SK-N-SH (cell line): ENCODE data around the gene LONP2. TPM values are rescaled to one million over a fixed set of nuclear protein-coding genes. Genes with fewer than 3 reads are reported as not detected.

ENCODE experiments used
- CTCF ChIA-PET: fragments of 300-600, 350-600 bp; formaldehyde crosslinking; extraction: SDS; loops from one replicate; lab custom pipeline; 2021; lab: Yijun Ruan, JAX
- POLR2A ChIA-PET: fragments of 350-600 bp; sonication (Branson Sonifier 250); formaldehyde crosslinking; extraction: SDS; loops from one replicate; lab custom pipeline; 2020; ENCODE audit warnings: antibody characterized with exemption, inconsistent platforms; lab: Yijun Ruan, JAX
- DNase-seq: peaks from one replicate; pipeline ENCODE4 v3.0.0; 2012
- H2AFZ ChIP-seq: fragments of 200-600 bp; sonication (generic); 2 replicates; pipeline ENCODE4 v1.8.1; 2016; ENCODE audit warnings: antibody characterized with exemption, mild to moderate bottlenecking, low read depth
- H3F3A ChIP-seq: fragments of 200-600 bp; sonication (generic); replicated peaks from 2 replicates; pipeline ENCODE3; 2016; ENCODE audit warnings: antibody characterized with exemption, mild to moderate bottlenecking; ENCODE audit not compliant: insufficient read depth
- H3K27ac ChIP-seq, 2 experiments: fragments of 200-500 bp in 1 of 2; fragments of 200-600 bp in 1 of 2; sonication (Bioruptor generic) in 1 of 2; sonication (generic), shearing (Covaris generic) in 1 of 2; 2 replicates each; pipeline versions ENCODE4 v1.5.1 to v1.6.1; 2014 to 2016; ENCODE audit warnings: low read depth in 2 of 2, inconsistent platforms in 1 of 2, low read length in 1 of 2, mild to moderate bottlenecking in 1 of 2, mixed read lengths in 1 of 2
- H3K27me3 ChIP-seq: fragments of 200-600 bp; sonication (generic), shearing (Covaris generic); 2 replicates; pipeline ENCODE4 v1.6.1; 2016; ENCODE audit warnings: mixed run types; ENCODE audit not compliant: insufficient read depth
- H3K36me3 ChIP-seq, 2 experiments: fragments of 200-500 bp in 1 of 2; fragments of 200-600 bp in 1 of 2; sonication (Bioruptor generic) in 1 of 2; sonication (generic) in 1 of 2; replicated peaks in 1 of 2; 2 replicates each; pipeline versions ENCODE3 to v1.5.1; 2014 to 2016; ENCODE audit warnings: low read length in 1 of 2, mild to moderate bottlenecking in 1 of 2; ENCODE audit not compliant: insufficient read depth in 2 of 2, control insufficient read depth in 1 of 2
- H3K4me1 ChIP-seq, 2 experiments: fragments of 200-500 bp in 1 of 2; fragments of 200-600 bp in 1 of 2; sonication (Bioruptor generic) in 1 of 2; sonication (generic), shearing (Covaris generic) in 1 of 2; 2 replicates each; pipeline versions ENCODE4 v1.5.1 to v1.6.1; 2014 to 2016; ENCODE audit warnings: low read depth in 1 of 2, low read length in 1 of 2, mixed run types in 1 of 2; ENCODE audit not compliant: insufficient read depth in 2 of 2, control insufficient read depth in 1 of 2
- H3K4me2 ChIP-seq: fragments of 200-600 bp; sonication (generic), shearing (Covaris generic); 2 replicates; pipeline ENCODE4 v1.6.1; 2017; ENCODE audit warnings: mixed run types
- H3K4me3 ChIP-seq, 2 experiments: fragments of 200-500 bp in 1 of 2; fragments of 200-600 bp in 1 of 2; sonication (Bioruptor generic) in 1 of 2; sonication (generic), shearing (Covaris generic) in 1 of 2; 2 replicates each; pipeline versions ENCODE4 v1.5.1 to v1.8.1; 2014 to 2016; ENCODE audit warnings: low read depth in 2 of 2, inconsistent platforms in 1 of 2, low read length in 1 of 2, mild to moderate bottlenecking in 1 of 2, mixed read lengths in 1 of 2, moderate library complexity in 1 of 2
- H3K79me2 ChIP-seq: fragments of 200-600 bp; sonication (generic); 2 replicates; pipeline ENCODE4 v1.8.1; 2017; ENCODE audit warnings: mild to moderate bottlenecking; ENCODE audit not compliant: insufficient read depth
- H3K9ac ChIP-seq: fragments of 200-600 bp; sonication (generic); 2 replicates; pipeline ENCODE4 v1.6.1; 2017; ENCODE audit warnings: mixed run types
- H3K9me2 ChIP-seq: fragments of 200-600 bp; sonication (generic); 2 replicates; pipeline ENCODE4 v1.6.1; 2017; ENCODE audit warnings: mixed run types
- H3K9me3 ChIP-seq: fragments of 200-600 bp; sonication (generic); 2 replicates; pipeline ENCODE4 v1.6.1; 2017; ENCODE audit warnings: mixed run types, mild to moderate bottlenecking, moderate library complexity
- H4K20me1 ChIP-seq: fragments of 200-600 bp; sonication (generic); 2 replicates; pipeline ENCODE4 v1.6.1; 2017; ENCODE audit warnings: mild to moderate bottlenecking, mixed run types; ENCODE audit not compliant: insufficient read depth
- CHD2 ChIP-seq: fragments of 150-350 bp; IDR thresholded peaks from 2 replicates; pipeline ENCODE4 v1.6.1; 2018; ENCODE audit warnings: low read length; ENCODE audit not compliant: partially characterized antibody
- EZH2phosphoT487 ChIP-seq: fragments of 200-600 bp; sonication (generic); IDR thresholded peaks from 2 replicates; pipeline ENCODE4 v1.6.1; 2017; ENCODE audit warnings: low read depth, mixed run types, mild to moderate bottlenecking, antibody characterized with exemption, moderate library complexity, borderline replicate concordance
- FOXJ3 ChIP-seq: sonication (generic); formaldehyde crosslinking; IDR thresholded peaks from 2 replicates; pipeline ENCODE4 v1.5.1; 2020; ENCODE audit warnings: mild to moderate bottlenecking, missing genetic modification reagents
- FOXM1 ChIP-seq: IDR thresholded peaks from 2 replicates; pipeline ENCODE4 v1.4.0; 2012; ENCODE audit warnings: low read depth, mild to moderate bottlenecking
- GATA2 ChIP-seq: sonication (generic); formaldehyde crosslinking; IDR thresholded peaks from 2 replicates; pipeline ENCODE4 v1.5.0; 2020; ENCODE audit warnings: mild to moderate bottlenecking, missing genetic modification reagents
- IRF3 ChIP-seq: fragments of 150-350 bp; IDR thresholded peaks from 2 replicates; pipeline ENCODE4 v1.6.1; 2016; ENCODE audit warnings: mild to moderate bottlenecking, low read depth, low read length
- MEF2A ChIP-seq: IDR thresholded peaks from 2 replicates; pipeline ENCODE4 v1.4.0; 2012; ENCODE audit warnings: low read depth, borderline replicate concordance
- RAD21 ChIP-seq: IDR thresholded peaks from 2 replicates; pipeline ENCODE4 v1.6.1; 2012; ENCODE audit warnings: mild to moderate bottlenecking, low read length
- RCOR1 ChIP-seq: fragments of 150-350 bp; IDR thresholded peaks from 2 replicates; pipeline ENCODE4 v1.6.1; 2017; ENCODE audit warnings: antibody characterized with exemption, low read length
- REST ChIP-seq: IDR thresholded peaks from 2 replicates; pipeline ENCODE4 v1.6.1; 2012; ENCODE audit warnings: mild to moderate bottlenecking, low read depth, low read length, moderate library complexity
- RXRA ChIP-seq: IDR thresholded peaks from 2 replicates; pipeline ENCODE4 v1.4.0; 2012; ENCODE audit warnings: low read depth, mild to moderate bottlenecking, borderline replicate concordance
- SIN3A ChIP-seq: IDR thresholded peaks from 2 replicates; pipeline ENCODE4 v1.6.1; 2012; ENCODE audit warnings: low read depth, mild to moderate bottlenecking, low read length, moderate library complexity, borderline replicate concordance
- TAF1 ChIP-seq: IDR thresholded peaks from 2 replicates; pipeline ENCODE4 v1.6.1; 2012; ENCODE audit warnings: low read depth, mild to moderate bottlenecking, low read length, moderate library complexity, borderline replicate concordance
- TCF12 ChIP-seq: IDR thresholded peaks from 2 replicates; pipeline ENCODE4 v1.4.0; 2012
- WGBS: methylation state at CpG from one replicate; pipeline ENCODE4 v1.1.6; 2017; ENCODE audit warnings: low lambda C conversion rate; 5-methylcytosine and 5-hydroxymethylcytosine counted together
- polyA plus RNA-seq, 3 experiments: library from polyadenylated mRNA; depleted of rRNA; stranded (reverse); fragments of >200 nt; gene quantifications; 2 replicates each; pipeline ENCODE4 v1.2.3, GENCODE V29; 2012
- TF ChIP-seq, protein P1 (sequence below): fragments of 150-350 bp; IDR thresholded peaks from 2 replicates; pipeline ENCODE4 v1.6.1; 2017; ENCODE audit warnings: antibody characterized with exemption, low read length, low read depth, borderline replicate concordance
- TF ChIP-seq, protein P2 (sequence below): IDR thresholded peaks from 2 replicates; pipeline ENCODE4; 2012
- TF ChIP-seq, protein P3 (sequence below): IDR thresholded peaks from 2 replicates; pipeline ENCODE4 v1.4.0; 2012; ENCODE audit warnings: low read depth, borderline replicate concordance

Gene LONP2
- polyA plus RNA-seq, 1 of the 3 experiments (the other 2 are of a cell fraction), result 22.4 TPM

DNA sequence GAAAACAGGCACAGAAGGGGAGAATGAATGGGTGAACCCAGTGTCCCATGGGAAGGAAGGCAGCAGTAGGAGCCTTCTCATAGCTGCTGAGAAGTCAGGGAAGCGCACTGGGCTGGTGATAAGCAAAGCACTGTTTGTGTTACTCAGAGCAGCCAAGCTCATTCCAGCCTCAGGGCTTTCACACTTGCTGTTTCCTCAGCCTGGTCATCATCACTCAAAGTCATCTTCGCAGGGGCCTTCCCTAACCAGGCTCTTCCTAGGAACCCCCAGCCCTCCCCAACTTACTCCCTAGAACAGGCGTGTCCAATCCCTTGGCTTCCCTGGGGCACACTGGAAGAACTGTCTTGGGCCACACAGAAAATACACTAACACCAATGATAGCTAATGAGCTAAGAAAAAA, 32.1 kb upstream of the LONP2 start (continued):
- no peak for TF ChIP-seq IRF3
- TF ChIP-seq TCF12, result no peak
- no peak for TF ChIP-seq REST

- Histone ChIP-seq H3K4me2 (no peak overlapping the region), H3K27me3 (peaks cover 5% of the 10 kb centered on the region; the same call in 1 of the 2 replicates), H3K36me3 (no peaks in the 10 kb centered on the region), H3K9me3 (no peaks in the 10 kb centered on the region), H3K4me1 (no peaks in the 10 kb centered on the region; a peak in 1 of 4 replicates), H3K79me2 (no peaks in the 10 kb centered on the region), H3K4me3 (no peak overlapping the region), H3K9me2 (no peaks in the 10 kb centered on the region), H2AFZ (no peak overlapping the region), H4K20me1 (no peaks in the 10 kb centered on the region), H3K27ac (no peak overlapping the region), H3K9ac (no peak overlapping the region), H3F3A (no peaks in the 10 kb centered on the region)
- POLR2A ChIA-PET, result no interaction called here
- CTCF ChIA-PET, result no interaction called here
- TF ChIP-seq FOXJ3 (CRISPR knock-in tag) (no peak), TAF1 (no peak), RAD21 (no peak), MEF2A (no peak), EZH2phosphoT487 (no peak), SIN3A (no peak), RCOR1 (no peak), RXRA (no peak), FOXM1 (no peak), GATA2 (no peak), CHD2 (no peak)
- TF ChIP-seq, protein P1, sequence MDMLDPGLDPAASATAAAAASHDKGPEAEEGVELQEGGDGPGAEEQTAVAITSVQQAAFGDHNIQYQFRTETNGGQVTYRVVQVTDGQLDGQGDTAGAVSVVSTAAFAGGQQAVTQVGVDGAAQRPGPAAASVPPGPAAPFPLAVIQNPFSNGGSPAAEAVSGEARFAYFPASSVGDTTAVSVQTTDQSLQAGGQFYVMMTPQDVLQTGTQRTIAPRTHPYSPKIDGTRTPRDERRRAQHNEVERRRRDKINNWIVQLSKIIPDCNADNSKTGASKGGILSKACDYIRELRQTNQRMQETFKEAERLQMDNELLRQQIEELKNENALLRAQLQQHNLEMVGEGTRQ, result no peak
- TF ChIP-seq, protein P2, sequence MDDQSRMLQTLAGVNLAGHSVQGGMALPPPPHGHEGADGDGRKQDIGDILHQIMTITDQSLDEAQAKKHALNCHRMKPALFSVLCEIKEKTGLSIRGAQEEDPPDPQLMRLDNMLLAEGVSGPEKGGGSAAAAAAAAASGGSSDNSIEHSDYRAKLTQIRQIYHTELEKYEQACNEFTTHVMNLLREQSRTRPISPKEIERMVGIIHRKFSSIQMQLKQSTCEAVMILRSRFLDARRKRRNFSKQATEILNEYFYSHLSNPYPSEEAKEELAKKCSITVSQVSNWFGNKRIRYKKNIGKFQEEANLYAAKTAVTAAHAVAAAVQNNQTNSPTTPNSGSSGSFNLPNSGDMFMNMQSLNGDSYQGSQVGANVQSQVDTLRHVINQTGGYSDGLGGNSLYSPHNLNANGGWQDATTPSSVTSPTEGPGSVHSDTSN, result no peak
- TF ChIP-seq, protein P3, sequence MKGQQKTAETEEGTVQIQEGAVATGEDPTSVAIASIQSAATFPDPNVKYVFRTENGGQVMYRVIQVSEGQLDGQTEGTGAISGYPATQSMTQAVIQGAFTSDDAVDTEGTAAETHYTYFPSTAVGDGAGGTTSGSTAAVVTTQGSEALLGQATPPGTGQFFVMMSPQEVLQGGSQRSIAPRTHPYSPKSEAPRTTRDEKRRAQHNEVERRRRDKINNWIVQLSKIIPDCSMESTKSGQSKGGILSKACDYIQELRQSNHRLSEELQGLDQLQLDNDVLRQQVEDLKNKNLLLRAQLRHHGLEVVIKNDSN, result no peak
- WGBS, result 61% methylated on average over 6 of the region's 6 CpGs
- no peak for DNase-seq
Observed at GRCh38 chr16:48215738-48216137, 28.4 kb upstream of the LONP2 start.
